GM12878 (cell line): ENCODE data around the gene ADAM23.

ENCODE experiments used
- BRCA1 ChIP-seq: IDR thresholded peaks from 2 replicates; pipeline ENCODE4 v1.6.1; 2011; ENCODE audit warnings: low read depth, low read length, improper control_type of control experiment
- CBX5 ChIP-seq: sonication (generic); IDR thresholded peaks from 2 replicates; pipeline ENCODE4 v1.6.1; 2016; ENCODE audit warnings: low read depth, moderate library complexity, mild to moderate bottlenecking, inconsistent platforms
- CTCF ChIP-seq, 3 experiments: IDR thresholded peaks in 2 of 3; conservative IDR thresholded peaks in 1 of 3; 2 replicates each; pipeline ENCODE4 v1.5.1; 2011; ENCODE audit warnings: low read depth in 3 of 3, low read length in 3 of 3, mild to moderate bottlenecking in 3 of 3, control low read depth in 2 of 3, moderate library complexity in 2 of 3, inconsistent platforms in 1 of 3, mixed read lengths in 1 of 3; ENCODE audit not compliant: control insufficient read depth in 2 of 3, insufficient read depth in 1 of 3; ENCODE audit errors: extremely low read depth in 1 of 3
- DPF2 ChIP-seq: fragments of 450-650 bp; IDR thresholded peaks from 2 replicates; pipeline ENCODE4 v1.6.1; 2017; ENCODE audit warnings: mild to moderate bottlenecking
- EGR1 ChIP-seq, 2 experiments: IDR thresholded peaks; 1 replicate in 1 of 2; 2 replicates in 1 of 2; pipeline ENCODE4 v1.6.1; 2011 to 2012; ENCODE audit warnings: low read depth in 2 of 2, low read length in 2 of 2, borderline replicate concordance in 1 of 2, mild to moderate bottlenecking in 1 of 2, moderate library complexity in 1 of 2
- EZH2 ChIP-seq: IDR thresholded peaks from 2 replicates; pipeline ENCODE4 v1.6.1; 2012; ENCODE audit warnings: low read depth, mild to moderate bottlenecking, control low read depth, inconsistent platforms, low read length, borderline replicate concordance; ENCODE audit not compliant: control insufficient read depth
- GATAD2B ChIP-seq: fragments of 450-650 bp; conservative IDR thresholded peaks from 2 replicates; pipeline ENCODE4 v1.6.1; 2017; ENCODE audit warnings: low read depth, mild to moderate bottlenecking, moderate library complexity
- LARP7 ChIP-seq: fragments of 450-650 bp; IDR thresholded peaks from 2 replicates; pipeline ENCODE4 v1.6.1; 2017; ENCODE audit warnings: mild to moderate bottlenecking
- NFYA ChIP-seq: IDR thresholded peaks from 2 replicates; pipeline ENCODE4 v1.6.1; 2011; ENCODE audit warnings: low read depth, mild to moderate bottlenecking, low read length, improper control_type of control experiment, borderline replicate concordance
- POLR2A ChIP-seq: IDR thresholded peaks from 2 replicates; pipeline ENCODE4 v1.6.1; 2011; ENCODE audit warnings: low read depth, mild to moderate bottlenecking, low read length
- POLR2AphosphoS5 ChIP-seq: IDR thresholded peaks from 2 replicates; pipeline ENCODE4 v1.6.1; 2011; ENCODE audit warnings: mild to moderate bottlenecking, low read length, inconsistent platforms
- USF1 ChIP-seq: IDR thresholded peaks from 2 replicates; pipeline ENCODE4 v1.6.1; 2011; ENCODE audit warnings: borderline replicate concordance, low read depth, mild to moderate bottlenecking, moderate library complexity, mixed read lengths, low read length; ENCODE audit not compliant: insufficient read depth; ENCODE audit errors: extremely low read length

GRCh38 chr2:206462240-206462854 is 19.0 kb downstream of the ADAM23 start:
- no peak for TF ChIP-seq CTCF (IDR thresholded peaks at IDR 0.05 in 2 of 3, conservative IDR thresholded peaks at IDR 0.05 in 1 of 3; ENCODE audit: control insufficient read depth in 2 of 3, extremely low read depth in 1 of 3, insufficient read depth in 1 of 3, low read depth in 3 of 3, low read length in 3 of 3)
- no peak for TF ChIP-seq BRCA1
- TF ChIP-seq DPF2 = no peak
- TF ChIP-seq GATAD2B = no peak
- no peak for TF ChIP-seq LARP7
- TF ChIP-seq POLR2A = no peak
- TF ChIP-seq NFYA = no peak
- no peak for TF ChIP-seq USF1
- no peak for TF ChIP-seq EGR1 (IDR thresholded peaks at IDR 0.05; ENCODE audit: borderline replicate concordance in 1 of 2, low read depth in 2 of 2, low read length in 2 of 2)
- no peak for TF ChIP-seq POLR2AphosphoS5
- TF ChIP-seq CBX5 = no peak
- no peak for TF ChIP-seq EZH2
